Keratinocyte (primary cell): Measurements from ENCODE around the gene TFF1. TPM values are rescaled to one million over a fixed set of nuclear protein-coding genes. Genes with fewer than 3 reads are reported as not detected.

Experiments used
- DNase-seq: peaks from one replicate; pipeline ENCODE4 v3.0.0-alpha.2; 2011; ENCODE audit warnings: low read depth, missing footprints, low spot score
- FAIRE-seq: peaks from 2 replicates; lab custom pipeline; 2011; peaks lifted over from hg19 to GRCh38; lab: Jason Lieb, UNC
- H2AFZ ChIP-seq: 2 replicates; pipeline ENCODE4 v1.6.0; 2012; ENCODE audit warnings: low read length, control low read depth, inconsistent platforms; ENCODE audit not compliant: control insufficient read depth
- H3K27ac ChIP-seq: 2 replicates; pipeline ENCODE4 v1.5.1; 2011; ENCODE audit warnings: low read length; ENCODE audit not compliant: control insufficient read depth, insufficient read depth
- H3K27me3 ChIP-seq: 3 replicates; pipeline ENCODE4 v1.6.0; 2011; ENCODE audit warnings: low read length; ENCODE audit not compliant: control insufficient read depth, insufficient read depth; ENCODE audit errors: extremely low read depth
- H3K36me3 ChIP-seq, 2 experiments: 2 replicates in 1 of 2; 3 replicates in 1 of 2; pipeline ENCODE4 v1.5.1; 2011; ENCODE audit warnings: low read length in 2 of 2, mild to moderate bottlenecking in 1 of 2; ENCODE audit not compliant: control insufficient read depth in 2 of 2, insufficient read depth in 2 of 2; ENCODE audit errors: extremely low read depth in 1 of 2
- H3K4me1 ChIP-seq: 3 replicates; pipeline ENCODE4 v1.5.1; 2011; ENCODE audit warnings: low read length; ENCODE audit not compliant: control insufficient read depth, insufficient read depth; ENCODE audit errors: extremely low read depth
- H3K4me2 ChIP-seq: 3 replicates; pipeline ENCODE4 v1.6.0; 2011; ENCODE audit warnings: low read depth, low read length; ENCODE audit not compliant: control insufficient read depth, insufficient read depth; ENCODE audit errors: extremely low read depth
- H3K4me3 ChIP-seq, 3 experiments: fragments of 200-600 bp in 1 of 3; sonication (generic) in 1 of 3; 2 replicates in 2 of 3; 3 replicates in 1 of 3; pipeline ENCODE4 v1.5.1; 2011 to 2016; ENCODE audit warnings: low read length in 3 of 3, mild to moderate bottlenecking in 3 of 3, control low read depth in 2 of 3, inconsistent platforms in 1 of 3, low read depth in 1 of 3, mixed read lengths in 1 of 3, mixed run types in 1 of 3, moderate library complexity in 1 of 3; ENCODE audit not compliant: control insufficient read depth in 2 of 3, insufficient read depth in 2 of 3; ENCODE audit errors: extremely low read depth in 1 of 3
- H3K79me2 ChIP-seq: 2 replicates; pipeline ENCODE4 v1.6.0; 2012; ENCODE audit warnings: low read length; ENCODE audit not compliant: control insufficient read depth, insufficient read depth
- H3K9ac ChIP-seq: 3 replicates; pipeline ENCODE4 v1.6.0; 2011; ENCODE audit warnings: low read length; ENCODE audit not compliant: control insufficient read depth, insufficient read depth; ENCODE audit errors: extremely low read depth
- H3K9me1 ChIP-seq: 3 replicates; pipeline ENCODE4 v1.6.0; 2011; ENCODE audit warnings: low read length; ENCODE audit not compliant: control insufficient read depth, insufficient read depth; ENCODE audit errors: extremely low read depth
- H3K9me3 ChIP-seq: 2 replicates; pipeline ENCODE4 v1.5.1; 2012; ENCODE audit warnings: low read depth, low read length; ENCODE audit not compliant: control insufficient read depth
- H4K20me1 ChIP-seq: 3 replicates; pipeline ENCODE4 v1.6.0; 2011; ENCODE audit warnings: low read length; ENCODE audit not compliant: control insufficient read depth, insufficient read depth; ENCODE audit errors: extremely low read depth
- CTCF ChIP-seq, 3 experiments: IDR thresholded peaks in 1 of 3; conservative IDR thresholded peaks in 1 of 3; optimal IDR thresholded peaks in 1 of 3; 2 replicates in 2 of 3; 3 replicates in 1 of 3; pipeline versions ENCODE3 to v1.5.1; 2011; ENCODE audit warnings: low read length in 3 of 3, mild to moderate bottlenecking in 3 of 3, moderate library complexity in 2 of 3, control low read depth in 1 of 3, inconsistent platforms in 1 of 3; ENCODE audit not compliant: insufficient read depth in 2 of 3; ENCODE audit errors: extremely low read depth in 1 of 3
- EZH2 ChIP-seq: IDR thresholded peaks from one replicate; pipeline ENCODE4 v1.6.1; 2012; ENCODE audit warnings: inconsistent platforms, mild to moderate bottlenecking, low read length, moderate library complexity
- dilution Hi-C: fragments of 300-500 bp; cut with MboI; formaldehyde crosslinking; loops from one replicate; pipeline ENCODE4 v1.7.0; 2020; ENCODE audit warnings: low sequenced_read_pairs; ENCODE audit not compliant: extremely low pct_ligation_motif_present
- polyA plus RNA-seq, 5 experiments: library from polyadenylated mRNA; depleted of rRNA in 3 of 5; stranded (reverse) in 3 of 5; stranded (forward) in 1 of 5; unstranded in 1 of 5; fragments of >200 nt; gene quantifications; 1 replicate in 1 of 5; 2 replicates in 3 of 5; 3 replicates in 1 of 5; pipeline versions ENCODE4 v1.2.1 to v1.2.3, GENCODE V29; 2011 to 2012; ENCODE audit warnings: missing spikeins in 2 of 5, low read depth in 1 of 5, low replicate concordance in 1 of 5

Gene TFF1
- polyA plus RNA-seq, 1 donor (not counting 4 experiments of a cell fraction or from before 2014, with no cell fraction given): not detected

DNA sequence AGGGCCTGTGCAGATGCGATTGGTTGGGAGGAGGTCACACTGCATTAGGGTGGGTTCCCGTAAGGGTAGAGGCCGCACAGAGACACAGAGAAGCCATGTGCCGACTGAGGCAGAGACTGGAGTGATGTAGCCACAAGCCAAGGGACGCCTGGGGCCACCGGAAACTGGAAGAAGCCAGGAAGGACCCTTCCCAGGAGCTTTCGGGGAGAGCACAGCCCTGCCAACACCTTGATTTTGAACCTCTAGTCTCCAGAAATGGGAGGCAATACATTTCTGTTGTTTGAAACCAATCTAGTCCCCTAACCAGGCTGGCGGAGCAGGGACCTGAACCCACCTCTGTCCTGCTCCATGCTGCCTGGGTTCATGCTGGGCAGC is 48.2 kb upstream of the TFF1 start:
- TF ChIP-seq CTCF (optimal IDR thresholded peaks at IDR 0.05 in 1 of 3, IDR thresholded peaks at IDR 0.05 in 1 of 3, conservative IDR thresholded peaks at IDR 0.05 in 1 of 3; ENCODE audit: extremely low read depth in 1 of 3, insufficient read depth in 2 of 3, low read length in 3 of 3) (no peak), EZH2 (no peak)
- Histone ChIP-seq H3K36me3 (no peaks in the 10 kb centered on the region), H3K9ac (no peak overlapping the region), H3K9me1 (no peaks in the 10 kb centered on the region), H3K79me2 (no peaks in the 10 kb centered on the region), H4K20me1 (no peaks in the 10 kb centered on the region), H3K4me2 (no peak overlapping the region), H2AFZ (no peak overlapping the region), H3K4me1 (no peaks in the 10 kb centered on the region), H3K9me3 (no peaks in the 10 kb centered on the region), H3K27ac (no peak overlapping the region), H3K27me3 (peaks cover 10% of the 10 kb centered on the region), H3K4me3 (no peak overlapping the region)
- dilution Hi-C loops: no loop called here
- no peak for DNase-seq
- no peak for FAIRE-seq

- H3K9me1 ChIP-seq: no peaks in the 10 kb centered on the region
- no peak overlapping the region for H3K4me2 ChIP-seq
- H3K27me3 ChIP-seq: peaks cover 10% of the 10 kb centered on the region
- no peaks in the 10 kb centered on the region for H3K79me2 ChIP-seq
- no peak overlapping the region for H3K4me3 ChIP-seq
- no peak overlapping the region for H3K9ac ChIP-seq
- TF ChIP-seq CTCF (optimal IDR thresholded peaks at IDR 0.05 in 1 of 3, IDR thresholded peaks at IDR 0.05 in 1 of 3, conservative IDR thresholded peaks at IDR 0.05 in 1 of 3; ENCODE audit: extremely low read depth in 1 of 3, insufficient read depth in 2 of 3, low read length in 3 of 3) (no peak), EZH2 (no peak)
- H3K4me1 ChIP-seq: no peaks in the 10 kb centered on the region
- FAIRE-seq (no peak), DNase-seq (no peak)
- dilution Hi-C loops: no loop called here
- H3K36me3 ChIP-seq: no peaks in the 10 kb centered on the region
- no peaks in the 10 kb centered on the region for H4K20me1 ChIP-seq
- H2AFZ ChIP-seq: no peak overlapping the region
- no peaks in the 10 kb centered on the region for H3K9me3 ChIP-seq
- no peak overlapping the region for H3K27ac ChIP-seq
Observed at GRCh38 chr21:42414066-42414465, 47.7 kb upstream of the TFF1 start.
